NCI-H2227 (cell line): ENCODE results near the gene ZFAND2B.
A peak's percentile ranks its signal among the peaks of the same experiment; 100 is the strongest.
"Not testable (repeated sequence)": the region's sequence is repeated elsewhere in the genome, so short reads cannot be mapped to it uniquely, and the experiment has no call there.

Source experiments
- DNase-seq: peaks from one replicate; lab custom pipeline; 2025; ENCODE audit not compliant: unreplicated experiment; lab: John Stamatoyannopoulos, UW

The ZFAND2B gene

DNA sequence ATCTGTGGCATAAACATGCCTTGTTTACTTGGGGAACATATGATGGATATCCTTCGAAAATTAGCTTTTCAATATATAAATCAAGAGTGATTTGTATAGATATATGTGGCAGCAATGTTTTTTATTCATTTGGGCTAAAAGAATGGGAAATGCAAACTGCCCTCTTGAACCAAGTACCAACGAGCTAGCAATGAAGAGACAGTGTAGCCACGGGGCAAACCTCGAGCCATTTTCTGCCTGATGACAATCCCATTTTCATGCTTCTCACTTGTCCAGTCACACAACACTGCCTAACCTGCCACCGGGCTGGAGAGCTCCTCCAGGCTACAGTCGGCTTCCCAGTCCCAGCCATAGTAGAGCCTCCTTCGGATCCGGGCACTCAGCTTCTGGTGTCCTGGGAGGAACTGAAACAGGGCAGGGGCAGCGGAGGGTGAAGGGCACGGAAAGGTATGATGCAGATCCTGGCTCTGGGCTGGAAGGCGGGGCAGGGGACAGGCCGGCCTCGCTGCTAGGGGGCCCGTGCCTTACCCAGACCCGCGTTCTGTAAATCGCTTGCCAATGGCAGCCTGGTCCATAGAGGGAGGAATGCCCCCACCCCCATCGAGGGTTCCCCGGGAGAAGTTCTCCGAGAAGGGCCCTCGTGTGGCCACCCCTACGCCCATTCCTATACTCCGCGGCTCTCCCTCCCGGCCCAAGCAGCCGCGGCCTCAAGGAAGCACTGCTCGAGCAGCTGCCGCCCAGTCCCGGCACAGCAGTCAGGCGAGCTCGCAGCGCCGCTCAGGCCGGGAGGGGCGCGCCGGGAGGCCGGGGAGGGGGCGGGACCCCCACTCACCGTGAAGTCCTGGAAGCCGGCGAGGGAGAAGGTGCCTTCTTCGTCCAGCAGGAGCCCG, 30.4 kb upstream of the ZFAND2B start:
- peak; percentile 82 for DNase-seq

GRCh38 chr2:219176818-219177551, 29.6 kb upstream of the ZFAND2B start, which contains the start of gene CNPPD1:
CNPPD1 (minus strand) TSS chr2:219176925; CDS start chr2:219176828, 97 bp downstream.
- DNase-seq, result peak; percentile 94

DNA sequence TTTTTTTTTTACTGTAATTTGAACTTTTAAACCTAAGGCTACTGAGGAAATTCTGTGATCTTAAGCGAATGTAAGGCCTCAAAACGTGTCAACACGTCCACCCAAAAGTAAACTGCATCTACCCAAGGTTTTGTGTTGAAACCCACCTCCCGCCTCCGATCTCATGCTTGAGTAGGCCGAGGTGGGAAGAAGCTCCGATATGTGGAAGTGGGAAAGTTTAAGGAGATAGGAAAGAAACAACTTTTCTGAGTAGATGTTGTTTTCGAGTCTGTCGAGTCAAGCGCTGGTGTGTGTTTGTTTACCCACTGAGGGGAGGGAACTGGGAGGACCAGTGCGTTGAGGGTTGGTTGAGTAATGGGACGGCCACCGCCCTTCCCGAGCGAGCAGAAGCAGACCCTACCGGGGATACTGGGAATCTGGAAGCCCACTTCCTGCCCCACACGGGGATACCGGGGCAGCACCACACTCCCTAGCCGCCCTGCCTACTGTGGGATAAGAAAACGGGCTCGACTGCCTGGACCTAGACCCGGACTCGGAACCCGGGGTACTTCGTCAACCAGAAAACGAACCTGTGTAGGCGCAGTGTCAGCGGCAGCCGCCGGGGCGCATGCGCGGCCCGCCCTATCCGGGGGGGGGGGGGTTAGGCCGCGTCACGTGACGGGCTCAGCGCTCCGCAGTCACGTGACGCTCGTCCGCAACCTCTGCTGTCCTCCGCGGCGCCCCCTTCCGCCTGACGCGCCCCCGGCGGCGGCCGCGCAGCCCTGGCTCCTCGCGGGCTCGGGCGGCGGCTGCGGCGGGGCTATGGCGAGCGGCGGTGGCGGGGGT, 28.8 kb upstream of the ZFAND2B start, which contains the start of gene RETREG2:
Gene RETREG2, plus strand, starts transcription at position 724 of the 825 bp plus-strand sequence. Its CDS starts 78 bp downstream, at position 802.
- peak; percentile 92 for DNase-seq

- peak; percentile 76 for DNase-seq
These were observed 28.0 kb upstream of the ZFAND2B start for GRCh38 chr2:219178377-219179175.

DNA sequence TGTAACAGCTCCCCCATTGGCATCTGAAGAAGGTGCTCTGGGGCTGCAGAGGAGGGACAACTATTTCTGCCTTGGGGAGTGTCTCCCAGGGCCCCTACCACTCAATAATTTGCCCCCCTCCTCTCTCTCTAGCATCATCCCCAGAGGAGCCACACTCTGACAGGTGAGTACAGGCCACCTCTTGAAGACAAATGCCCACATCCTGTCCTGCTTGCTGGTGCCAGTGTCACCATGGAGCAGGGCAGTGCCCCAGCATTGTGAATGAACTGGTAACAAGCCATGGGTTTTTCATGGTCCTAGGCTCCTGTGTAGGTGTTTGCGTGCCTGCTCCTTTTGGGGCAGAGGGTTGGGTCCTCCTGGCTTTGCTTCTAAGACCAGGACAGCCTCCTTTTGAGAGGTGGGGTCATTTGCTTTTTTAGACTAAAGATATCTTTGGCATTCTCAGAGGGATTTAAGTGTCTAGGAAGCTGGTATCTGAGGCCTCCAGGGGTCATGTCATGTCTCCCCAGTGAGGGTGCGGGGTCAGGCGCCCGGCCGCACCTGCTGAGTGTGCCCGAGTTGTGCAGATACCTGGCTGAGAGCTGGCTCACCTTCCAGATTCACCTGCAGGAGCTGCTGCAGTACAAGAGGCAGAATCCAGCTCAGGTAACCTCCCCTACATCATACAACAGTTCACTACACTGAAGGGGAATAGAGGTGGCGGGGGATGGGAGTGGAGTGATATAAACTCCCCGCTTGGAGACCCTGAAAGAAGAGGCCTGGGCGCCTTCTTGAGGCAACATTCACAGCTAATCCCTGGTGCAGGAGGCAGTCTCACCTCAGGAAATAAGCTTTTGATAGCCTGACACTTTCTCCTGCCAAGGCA, 26.7 kb upstream of the ZFAND2B start:
- no peak for DNase-seq

DNA sequence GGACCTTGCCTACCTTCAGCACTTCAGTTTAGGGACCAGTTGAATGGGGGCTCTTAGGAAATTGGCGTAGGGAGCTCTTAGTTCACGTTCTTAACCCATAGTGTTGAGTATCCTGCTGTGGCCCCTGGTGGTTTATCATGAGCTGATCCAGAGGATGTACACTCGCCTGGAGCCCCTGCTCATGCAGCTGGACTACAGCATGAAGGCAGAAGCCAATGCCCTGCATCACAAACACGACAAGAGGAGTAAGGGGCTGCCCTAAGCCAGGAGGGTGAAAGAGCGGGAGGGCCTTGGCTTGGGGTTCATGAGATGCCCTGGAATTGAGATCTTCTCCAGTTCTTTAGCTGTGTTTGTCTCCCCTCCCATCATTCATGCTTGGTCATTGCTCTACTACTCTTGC, 25.6 kb upstream of the ZFAND2B start:
- DNase-seq, result no peak

DNA sequence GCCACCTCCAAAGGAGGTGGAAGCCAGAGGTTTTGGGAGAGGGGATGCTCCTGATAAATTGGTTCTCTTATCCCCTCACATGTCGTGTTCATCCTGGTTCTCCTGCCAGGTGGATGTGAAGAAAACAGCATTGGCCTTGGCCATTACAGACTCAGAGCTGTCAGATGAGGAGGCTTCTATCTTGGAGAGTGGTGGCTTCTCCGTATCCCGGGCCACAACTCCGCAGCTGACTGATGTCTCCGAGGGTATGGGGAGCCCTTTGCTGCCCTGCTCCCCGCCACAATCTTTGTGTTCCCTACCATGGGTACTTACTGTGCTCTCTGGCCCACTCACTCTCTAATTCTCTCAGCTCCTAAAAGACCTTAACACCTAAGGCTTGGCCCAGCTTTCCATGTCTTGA, 25.1 kb upstream of the ZFAND2B start:
- no peak for DNase-seq

DNA sequence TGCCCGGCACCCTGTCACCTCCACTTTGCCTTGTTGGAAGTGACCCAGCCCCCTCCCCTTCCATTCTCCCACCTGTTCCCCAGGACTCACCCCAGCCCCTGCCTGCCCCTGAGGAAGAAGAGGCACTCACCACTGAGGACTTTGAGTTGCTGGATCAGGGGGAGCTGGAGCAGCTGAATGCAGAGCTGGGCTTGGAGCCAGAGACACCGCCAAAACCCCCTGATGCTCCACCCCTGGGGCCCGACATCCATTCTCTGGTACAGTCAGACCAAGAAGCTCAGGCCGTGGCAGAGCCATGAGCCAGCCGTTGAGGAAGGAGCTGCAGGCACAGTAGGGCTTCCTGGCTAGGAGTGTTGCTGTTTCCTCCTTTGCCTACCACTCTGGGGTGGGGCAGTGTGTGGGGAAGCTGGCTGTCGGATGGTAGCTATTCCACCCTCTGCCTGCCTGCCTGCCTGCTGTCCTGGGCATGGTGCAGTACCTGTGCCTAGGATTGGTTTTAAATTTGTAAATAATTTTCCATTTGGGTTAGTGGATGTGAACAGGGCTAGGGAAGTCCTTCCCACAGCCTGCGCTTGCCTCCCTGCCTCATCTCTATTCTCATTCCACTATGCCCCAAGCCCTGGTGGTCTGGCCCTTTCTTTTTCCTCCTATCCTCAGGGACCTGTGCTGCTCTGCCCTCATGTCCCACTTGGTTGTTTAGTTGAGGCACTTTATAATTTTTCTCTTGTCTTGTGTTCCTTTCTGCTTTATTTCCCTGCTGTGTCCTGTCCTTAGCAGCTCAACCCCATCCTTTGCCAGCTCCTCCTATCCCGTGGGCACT, 24.0 kb upstream of the ZFAND2B start:
- no peak for DNase-seq

DNA sequence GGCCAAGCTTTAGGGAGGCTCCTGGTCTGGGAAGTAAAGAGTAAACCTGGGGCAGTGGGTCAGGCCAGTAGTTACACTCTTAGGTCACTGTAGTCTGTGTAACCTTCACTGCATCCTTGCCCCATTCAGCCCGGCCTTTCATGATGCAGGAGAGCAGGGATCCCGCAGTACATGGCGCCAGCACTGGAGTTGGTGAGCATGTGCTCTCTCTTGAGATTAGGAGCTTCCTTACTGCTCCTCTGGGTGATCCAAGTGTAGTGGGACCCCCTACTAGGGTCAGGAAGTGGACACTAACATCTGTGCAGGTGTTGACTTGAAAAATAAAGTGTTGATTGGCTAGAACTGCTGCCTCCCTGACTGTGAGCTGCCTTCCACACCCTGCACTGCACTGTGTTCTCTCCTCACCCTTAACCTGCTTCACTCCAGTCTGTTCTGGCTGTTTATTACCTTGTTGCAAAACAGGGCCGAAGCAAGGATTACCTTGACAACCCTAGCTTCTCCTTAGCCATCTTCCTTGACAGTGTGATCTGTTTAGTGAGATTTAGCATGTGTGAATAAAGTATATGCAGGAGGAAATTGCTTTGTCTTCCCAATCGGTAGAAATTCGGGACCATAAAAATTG, 23.3 kb upstream of the ZFAND2B start:
- DNase-seq, result no peak

GRCh38 chr2:219184121-219184520, 22.5 kb upstream of the ZFAND2B start:
- DNase-seq, result no peak

- no peak for DNase-seq
These were observed 19.7 kb upstream of the ZFAND2B start for GRCh38 chr2:219186754-219187456.

DNA sequence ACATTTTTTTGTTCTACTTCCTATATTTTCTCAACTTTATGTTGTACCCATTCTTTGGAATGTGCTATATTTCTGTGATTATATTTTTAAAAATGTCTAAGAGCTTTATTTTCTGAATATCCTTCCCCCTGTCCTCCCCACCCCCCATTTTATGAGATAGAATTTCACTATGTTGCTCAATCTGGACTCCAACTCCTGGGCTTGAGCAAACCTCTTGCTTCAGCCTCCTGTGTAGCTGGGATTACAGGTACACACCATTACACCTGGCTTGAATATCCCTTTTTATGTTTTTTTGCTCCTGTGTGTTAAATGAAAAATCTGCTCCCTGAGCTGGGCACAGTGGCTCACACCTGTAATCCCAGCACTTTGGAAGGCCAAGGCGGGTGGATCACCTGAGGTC, 9.2 kb upstream of the ZFAND2B start:
- DNase-seq, result no peak

DNA sequence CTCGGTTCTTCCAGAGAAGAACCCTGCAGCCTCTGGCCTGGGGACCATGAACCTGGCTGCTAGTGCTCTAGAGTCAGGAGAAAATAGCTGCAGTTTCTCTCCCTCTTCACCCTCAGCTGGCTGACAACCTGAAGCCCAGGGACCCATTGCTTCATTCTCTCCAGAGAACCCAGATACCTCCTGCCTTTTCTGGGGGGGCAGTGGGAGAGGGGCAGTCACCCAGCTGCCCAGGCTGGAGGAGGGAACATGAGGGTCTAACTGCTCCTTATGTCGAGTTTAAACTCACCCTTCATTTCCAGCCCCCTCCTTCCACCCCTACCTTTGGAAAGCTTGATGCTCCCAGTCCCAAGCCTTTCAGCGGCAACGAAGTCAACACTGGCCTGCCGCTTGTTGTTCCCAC, 7.6 kb upstream of the ZFAND2B start:
- DNase-seq, result no peak

GRCh38 chr2:219199470-219200211, 6.9 kb upstream of the ZFAND2B start:
- DNase-seq, result no peak

GRCh38 chr2:219200502-219201326, 5.9 kb upstream of the ZFAND2B start:
- not testable (repeated sequence) for DNase-seq

DNA sequence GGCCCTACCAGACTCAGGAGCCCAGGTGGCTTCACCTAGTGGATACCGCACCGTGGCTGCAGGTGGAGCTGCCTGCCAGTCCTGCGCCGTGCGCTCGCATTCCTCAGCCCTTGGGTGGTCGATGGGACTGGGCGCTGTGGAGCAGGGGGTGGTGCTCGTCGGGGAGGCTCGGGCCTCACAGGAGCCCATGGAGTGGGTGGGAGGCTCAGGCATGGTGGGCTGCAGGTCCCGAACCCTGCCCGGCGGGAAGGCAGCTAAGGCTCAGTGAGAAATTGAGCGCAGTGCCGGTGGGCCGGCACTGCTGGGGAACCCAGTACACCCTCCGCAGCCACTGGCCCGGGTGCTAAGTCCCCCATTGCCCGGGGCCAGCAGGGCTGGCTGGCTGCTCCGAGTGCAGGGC, 5.3 kb upstream of the ZFAND2B start:
- DNase-seq, result not testable (repeated sequence)
